GM19043 (cell line): ENCODE measurements around the gene NRXN3.

ENCODE experiments used
- ATAC-seq: cut with Tn5 transposase; IDR thresholded peaks from one replicate; pipeline ENCODE4 v1.9.1; 2021; ENCODE audit warnings: low read depth; ENCODE audit not compliant: unreplicated experiment

The NRXN3 gene

DNA sequence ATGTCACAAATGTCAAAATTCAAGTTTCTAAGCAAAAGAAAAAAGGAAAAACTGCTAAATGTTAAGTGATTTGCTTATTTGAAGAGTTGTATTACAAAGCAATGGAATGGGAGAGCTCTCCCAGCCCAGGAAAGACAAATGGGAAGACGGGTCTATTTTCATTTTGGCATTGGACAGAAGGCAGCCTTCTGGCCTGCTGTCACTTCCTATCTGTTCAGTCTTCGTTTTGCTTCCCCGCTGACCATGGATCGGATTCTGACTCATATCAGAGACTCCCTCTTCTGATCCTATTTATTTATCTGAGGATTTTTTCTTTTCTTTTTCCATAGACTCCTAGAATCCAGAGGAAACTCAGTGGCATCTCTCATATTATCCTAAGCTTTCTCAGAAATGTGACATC is 1406.3 kb downstream of the NRXN3 start:
- ATAC-seq: no peak

DNA sequence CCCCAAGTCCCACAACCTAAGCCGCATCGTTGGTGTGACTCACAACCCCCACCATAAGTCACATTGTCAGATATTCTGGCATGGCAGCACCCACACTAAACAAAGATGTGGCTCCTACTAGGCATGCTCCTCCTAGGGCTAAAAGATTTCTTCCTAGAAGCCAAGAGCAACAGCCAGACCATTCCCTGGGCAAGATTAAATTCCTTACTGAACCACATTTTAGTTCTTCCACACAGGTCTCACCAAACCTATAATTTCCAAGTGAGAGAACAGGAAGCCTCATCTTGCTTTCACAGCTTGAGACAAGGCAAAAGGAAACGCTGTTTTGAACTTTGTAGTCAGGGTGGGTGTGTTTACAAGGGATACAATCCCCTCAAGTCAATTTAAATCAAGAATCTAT is 1408.3 kb downstream of the NRXN3 start:
- no peak for ATAC-seq

DNA sequence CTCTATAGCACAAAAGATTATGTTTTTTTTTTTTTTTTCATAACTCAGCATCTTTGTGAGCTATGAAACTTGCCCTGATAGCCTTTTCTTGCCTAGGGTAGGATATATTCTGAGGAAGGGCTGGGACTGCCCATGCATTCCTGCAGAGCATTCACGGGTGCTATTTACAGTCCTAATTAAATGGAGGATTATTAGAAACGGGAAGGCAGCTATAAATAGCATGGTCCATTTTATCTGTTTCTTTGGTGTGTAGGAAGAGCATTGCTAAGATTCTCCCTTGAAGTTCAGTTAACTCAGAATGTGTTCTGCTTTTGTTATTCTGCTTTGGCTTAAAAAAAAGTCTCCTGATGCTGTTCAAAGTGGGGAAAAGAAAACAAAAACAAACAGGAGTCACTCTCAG is 1410.2 kb downstream of the NRXN3 start:
- no peak for ATAC-seq

DNA sequence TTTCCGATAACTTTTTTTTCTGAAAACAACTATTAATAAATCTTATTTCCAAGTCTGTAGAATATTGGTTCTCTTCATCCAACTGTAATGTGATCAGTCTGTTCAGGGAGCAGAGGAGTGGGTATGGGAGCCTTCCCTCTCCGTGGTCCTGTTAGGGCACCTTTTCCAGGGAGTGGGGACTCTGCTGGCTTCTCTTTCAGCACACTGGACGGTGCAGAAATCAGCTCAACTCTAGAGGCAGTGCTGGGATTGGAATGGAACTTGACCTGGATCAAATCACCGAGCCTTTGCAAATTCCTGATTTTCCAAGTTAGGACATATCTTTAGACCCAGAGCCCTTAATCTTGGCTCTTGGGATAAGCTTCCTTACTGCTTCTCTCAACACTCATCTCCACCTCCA is 1410.7 kb downstream of the NRXN3 start:
- no peak for ATAC-seq

DNA sequence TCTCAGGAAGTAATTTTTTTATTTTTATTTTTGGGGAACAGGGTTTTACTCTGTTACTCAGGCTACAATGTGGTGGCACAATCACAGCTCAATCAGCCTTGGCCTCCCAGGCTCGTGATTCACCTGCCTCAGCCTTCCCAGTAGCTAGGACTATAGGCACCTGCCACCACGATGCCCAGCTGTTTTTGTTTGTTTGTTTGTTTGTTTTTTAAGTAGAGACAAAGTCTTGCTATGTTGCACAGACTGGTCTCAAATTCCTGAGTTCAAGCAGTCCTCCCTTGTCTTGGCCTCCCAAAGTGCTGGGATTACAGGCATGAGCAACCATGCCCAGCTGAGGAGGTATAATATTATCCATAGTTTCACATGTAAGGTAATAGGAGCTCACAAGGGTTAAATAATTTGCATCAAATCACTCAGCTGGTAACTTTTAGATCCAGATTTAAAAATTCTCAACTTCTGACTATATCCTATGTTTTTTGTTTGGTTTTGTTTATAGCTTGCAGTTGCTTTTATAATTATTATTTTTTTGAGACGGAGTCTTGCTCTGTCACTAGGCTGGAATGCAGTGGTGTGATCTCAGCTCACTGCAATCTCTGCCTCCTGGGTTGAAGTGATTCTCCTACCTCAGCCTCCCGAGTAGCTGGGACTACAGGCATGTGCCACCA is 1411.9 kb downstream of the NRXN3 start:
- no peak for ATAC-seq

DNA sequence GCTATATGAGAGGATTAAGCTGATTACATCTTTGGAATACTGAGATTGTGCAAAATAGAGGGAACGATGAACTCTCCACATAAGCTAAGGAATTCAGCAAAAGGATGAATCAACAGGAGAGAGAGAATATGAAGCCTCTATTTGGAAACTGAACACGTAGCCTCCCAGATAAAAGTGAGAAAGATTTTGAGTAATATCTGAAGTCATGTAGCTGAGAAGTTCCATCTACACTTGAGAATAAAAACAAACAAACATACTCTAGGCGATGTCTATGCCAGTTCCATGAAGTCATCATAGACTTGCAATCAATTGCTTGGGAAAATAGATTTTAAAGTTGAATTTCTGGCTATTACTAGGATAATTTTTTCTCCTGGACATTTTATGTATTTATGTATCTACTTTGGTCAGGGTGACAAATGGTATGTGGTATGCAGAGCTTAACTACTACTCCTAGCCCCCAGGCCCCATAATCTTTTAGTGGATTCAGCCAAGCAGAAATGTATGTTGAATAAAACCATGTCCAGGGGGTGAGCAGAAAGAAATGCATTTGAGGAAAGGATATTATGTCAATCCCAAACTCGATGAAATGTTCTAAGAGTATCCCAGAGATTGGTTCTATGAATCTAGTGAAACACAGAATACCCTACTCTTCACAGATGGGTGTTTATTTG is 1413.7 kb downstream of the NRXN3 start:
- ATAC-seq: no peak

DNA sequence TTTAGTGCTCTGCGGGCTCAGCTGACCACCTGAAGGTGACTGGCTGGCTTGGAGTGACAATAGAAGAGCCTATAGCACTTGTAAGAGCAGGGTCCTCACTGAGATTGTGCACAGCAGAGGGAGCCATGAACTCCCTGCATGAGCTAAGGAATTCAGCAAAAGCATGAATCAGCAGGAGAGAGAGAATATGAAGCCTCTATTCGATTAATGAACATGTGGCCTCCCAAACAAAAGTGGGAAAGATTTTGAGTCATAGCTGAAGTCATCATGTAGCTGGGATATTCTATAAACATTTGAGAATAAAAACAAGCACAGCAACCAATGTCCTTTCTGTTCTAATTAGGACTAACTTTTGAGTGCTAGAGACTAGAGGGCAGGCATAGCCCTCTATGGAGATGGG is 1414.5 kb downstream of the NRXN3 start:
- ATAC-seq: no peak

DNA sequence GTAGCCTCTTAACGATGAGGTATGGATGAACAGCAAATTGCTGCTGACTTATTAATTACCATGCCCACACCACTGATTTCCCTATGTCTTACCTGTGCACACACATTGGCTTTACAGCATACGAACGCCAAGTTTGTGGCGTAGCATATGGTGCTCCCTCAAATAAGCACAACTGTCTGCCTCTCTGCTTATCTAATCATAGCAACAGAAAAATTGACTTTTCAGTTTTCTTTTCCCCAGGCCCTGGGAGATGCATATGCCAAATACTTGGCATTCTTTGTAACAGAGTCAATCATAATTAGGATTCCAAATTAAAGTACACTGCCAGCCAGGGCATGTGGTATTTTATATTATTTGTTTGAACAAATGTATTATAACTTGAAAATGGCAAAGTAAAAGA is 1415.7 kb downstream of the NRXN3 start:
- ATAC-seq: no peak

DNA sequence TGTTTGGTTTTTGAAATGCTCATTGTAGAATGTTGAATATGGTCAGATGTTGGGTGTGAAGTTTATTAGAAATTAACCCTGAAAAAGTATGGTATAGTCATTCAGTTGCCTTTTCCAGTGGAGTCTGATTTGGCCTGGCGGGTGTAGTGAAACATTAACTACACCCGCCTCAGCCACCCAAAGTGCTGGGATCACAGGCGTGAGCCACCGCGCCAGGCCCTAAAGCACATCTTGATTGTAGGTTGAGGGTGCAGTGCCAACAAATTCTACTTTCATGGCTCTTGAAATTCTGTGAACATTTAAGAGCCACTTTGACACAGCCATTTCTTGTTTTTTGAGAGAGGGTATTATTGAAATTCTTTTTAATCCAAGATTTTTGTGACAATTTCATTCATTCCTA is 1416.2 kb downstream of the NRXN3 start:
- ATAC-seq: no peak

DNA sequence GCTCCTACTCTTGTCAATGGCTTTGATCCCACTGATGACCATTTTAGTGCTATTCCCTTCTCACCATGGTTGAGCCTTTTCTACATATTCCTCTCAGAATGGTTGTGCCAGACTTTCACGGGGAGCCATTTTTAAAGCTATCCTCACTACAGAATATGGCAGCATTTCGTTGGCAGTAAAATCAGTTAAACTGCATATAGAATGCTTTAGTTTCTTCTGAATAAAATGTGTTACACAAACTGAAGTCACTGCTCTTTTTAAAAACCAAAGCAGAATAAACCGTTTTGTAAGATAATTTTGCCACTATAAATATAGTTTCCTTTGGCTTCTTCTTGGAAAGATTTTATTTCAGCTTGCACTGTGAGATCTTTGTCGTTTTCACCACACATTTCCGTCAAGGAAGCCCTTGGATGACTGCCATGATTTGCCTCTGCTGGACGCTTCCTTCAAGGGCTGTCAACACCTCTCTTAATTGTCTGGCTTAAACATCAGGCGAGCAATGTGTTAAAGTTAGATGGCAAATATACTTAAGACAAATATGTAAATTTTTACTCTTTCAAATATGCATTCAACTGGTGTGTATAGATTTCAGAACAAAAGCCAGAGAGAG is 1416.9 kb downstream of the NRXN3 start:
- ATAC-seq: no peak

DNA sequence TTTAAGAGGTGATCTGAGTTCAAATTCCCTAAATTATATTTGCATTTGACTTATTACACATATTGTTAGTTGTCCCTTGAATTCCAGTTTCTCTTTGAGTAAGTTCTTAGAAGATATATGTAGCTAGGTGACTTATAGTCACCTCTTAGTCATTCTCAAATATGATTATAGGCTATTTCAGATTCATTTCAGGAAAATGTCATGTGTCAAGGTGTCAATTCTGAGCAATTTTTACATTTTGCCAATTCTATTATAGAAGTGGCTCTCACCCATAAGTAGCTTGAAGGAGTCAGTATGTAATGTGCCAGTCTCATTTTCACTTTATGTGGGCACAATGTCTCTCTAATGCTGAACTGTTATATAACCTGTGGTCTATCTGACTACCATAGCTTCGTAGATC is 1417.7 kb downstream of the NRXN3 start:
- no peak for ATAC-seq

DNA sequence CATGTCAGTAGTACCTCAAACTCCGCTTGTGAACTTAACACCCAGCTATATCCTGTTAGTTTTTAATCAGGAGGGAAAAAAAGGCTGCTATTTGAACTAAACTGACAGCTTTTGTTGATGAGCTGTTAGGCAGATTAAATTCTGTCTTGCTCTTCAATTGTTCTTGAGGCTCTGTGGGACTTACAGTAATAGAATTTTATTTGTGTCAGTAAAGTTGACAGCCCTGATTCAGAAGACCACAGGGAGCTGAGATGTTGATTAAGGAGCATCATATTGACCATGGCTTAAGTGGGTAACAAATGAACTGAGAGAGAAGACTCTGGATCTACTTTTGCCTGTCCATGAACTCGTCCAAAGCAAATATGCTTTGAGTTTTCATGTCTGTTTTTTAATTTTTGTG is 1418.2 kb downstream of the NRXN3 start:
- ATAC-seq: no peak

DNA sequence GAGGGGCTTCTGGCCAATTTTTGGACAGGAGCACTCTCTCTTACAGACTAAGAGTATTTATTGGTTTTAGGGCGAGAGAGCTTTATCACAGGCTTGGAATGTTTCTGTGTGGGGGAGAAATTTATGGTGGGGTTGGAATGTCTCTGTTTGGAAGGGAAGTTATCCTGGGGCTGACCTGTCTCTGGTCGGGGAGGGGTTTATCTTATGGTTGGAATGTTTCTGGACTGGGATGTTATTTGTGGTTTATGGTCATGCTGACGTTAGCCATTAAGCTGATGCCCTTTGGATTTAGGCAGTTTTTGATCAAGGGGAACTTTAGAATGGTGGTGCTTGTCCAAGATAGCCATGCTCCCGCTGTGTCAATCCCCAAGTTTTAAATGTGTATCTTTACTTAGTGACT is 1426.4 kb downstream of the NRXN3 start:
- no peak for ATAC-seq

DNA sequence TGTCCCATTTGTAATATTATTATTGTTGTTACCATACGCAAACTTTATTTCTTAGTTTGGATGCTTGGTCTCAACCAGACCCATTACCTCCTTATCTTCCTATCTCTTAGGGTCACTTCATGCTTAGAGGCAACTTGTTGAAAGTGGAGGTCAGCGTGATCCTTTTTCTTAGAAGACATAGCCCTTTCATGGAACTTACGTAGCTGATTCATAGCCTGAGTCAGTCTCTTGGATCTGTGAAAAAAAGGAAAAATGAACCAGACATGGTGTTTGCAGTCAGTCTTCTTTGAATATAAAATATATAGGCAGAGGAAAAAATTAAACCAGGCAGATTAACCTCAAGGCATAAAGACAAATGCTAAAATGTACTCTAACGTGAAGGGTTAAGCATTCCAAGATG is 1427.4 kb downstream of the NRXN3 start:
- no peak for ATAC-seq

DNA sequence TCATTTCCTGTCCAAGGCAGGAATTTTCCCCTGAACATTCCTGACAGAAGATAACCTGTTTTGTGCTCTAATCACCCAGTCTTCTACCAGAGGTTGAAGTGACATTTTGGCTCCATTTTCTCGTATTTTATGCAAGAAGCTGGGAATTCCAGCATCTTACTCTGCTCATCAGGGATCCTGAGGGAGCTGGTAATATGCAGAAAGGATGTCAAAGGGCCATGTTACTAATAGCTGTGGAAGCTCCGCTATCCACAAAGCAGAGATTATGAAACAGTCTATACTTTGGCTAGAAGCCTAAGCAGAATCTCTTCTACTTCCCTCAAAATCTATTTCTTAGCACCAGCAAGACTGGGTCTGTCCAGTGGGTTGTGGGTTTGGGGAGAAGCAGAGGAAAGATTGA is 1428.2 kb downstream of the NRXN3 start:
- ATAC-seq: no peak

DNA sequence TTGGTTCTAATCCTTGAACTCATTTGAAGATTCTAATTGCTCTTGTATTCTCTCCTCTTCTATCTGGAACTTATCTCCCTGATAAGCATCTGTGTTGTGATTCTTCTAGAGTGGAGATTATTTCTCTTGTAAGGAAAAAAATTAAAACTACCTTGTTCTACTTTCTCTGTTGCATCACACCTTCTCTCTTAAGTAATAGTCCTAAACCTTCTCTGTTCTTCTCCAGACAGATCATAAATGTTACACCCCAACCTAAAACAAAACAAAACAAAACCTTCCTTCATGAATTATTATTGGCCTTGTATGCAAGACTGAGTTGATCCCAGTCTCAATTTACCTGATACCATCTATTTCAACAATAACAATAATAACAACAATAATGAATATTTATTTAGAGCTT is 1429.1 kb downstream of the NRXN3 start:
- ATAC-seq: no peak

DNA sequence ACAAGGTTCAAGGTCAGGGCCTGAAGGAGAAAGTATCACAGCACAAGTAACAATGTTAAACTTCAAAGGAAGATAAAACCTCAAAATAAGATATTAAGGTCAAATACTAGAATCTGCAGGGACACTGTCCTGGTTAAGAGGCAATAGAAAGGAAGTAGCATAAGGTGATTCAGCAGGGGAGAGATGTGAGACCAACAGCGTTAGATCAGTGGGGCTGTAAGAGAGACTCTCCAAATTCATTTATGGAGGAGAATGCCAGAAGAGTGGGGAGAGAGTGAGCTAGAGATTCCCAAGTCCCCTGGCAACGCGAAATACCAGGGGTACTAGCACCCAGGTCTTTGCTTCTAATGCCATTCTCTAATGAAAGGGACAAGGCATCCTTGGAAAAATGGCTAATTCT is 1430.2 kb downstream of the NRXN3 start:
- no peak for ATAC-seq

DNA sequence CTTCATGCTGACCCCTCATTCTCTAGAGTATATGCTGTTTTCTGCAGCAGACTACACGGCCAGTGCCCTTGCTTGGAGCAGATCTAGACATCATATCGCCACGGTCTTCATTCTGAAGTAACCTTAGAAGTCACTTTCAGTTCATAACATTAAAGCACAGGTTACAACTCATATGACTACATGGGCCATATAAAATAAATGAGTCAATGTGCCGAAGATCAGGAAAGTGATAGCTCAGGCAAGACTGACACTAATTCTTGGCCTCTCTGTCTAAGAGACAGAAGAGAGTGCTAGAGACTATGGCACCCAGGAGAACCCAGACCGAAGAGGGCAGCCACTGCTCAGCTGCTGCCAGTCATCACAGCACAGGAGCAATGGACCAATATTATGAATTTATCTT is 1431.4 kb downstream of the NRXN3 start:
- ATAC-seq: no peak

DNA sequence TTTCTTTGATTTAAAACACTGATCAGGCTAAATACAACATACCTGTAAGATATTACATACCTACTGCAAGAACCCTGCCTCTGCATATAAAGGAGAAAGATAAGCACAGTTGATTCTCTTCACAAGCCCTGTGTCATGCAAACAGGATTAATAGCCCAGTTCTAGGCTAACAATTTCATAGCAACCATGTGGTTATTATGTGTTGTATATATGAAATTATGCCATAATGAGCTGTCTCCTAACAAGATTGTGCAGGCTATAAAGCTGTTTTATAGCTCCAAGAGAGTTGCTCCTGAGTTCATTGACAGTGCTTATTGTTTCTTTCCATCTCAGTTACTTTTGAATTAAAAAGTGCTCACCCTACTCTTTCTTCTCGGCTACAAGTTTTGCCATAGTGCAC is 1431.9 kb downstream of the NRXN3 start:
- no peak for ATAC-seq

DNA sequence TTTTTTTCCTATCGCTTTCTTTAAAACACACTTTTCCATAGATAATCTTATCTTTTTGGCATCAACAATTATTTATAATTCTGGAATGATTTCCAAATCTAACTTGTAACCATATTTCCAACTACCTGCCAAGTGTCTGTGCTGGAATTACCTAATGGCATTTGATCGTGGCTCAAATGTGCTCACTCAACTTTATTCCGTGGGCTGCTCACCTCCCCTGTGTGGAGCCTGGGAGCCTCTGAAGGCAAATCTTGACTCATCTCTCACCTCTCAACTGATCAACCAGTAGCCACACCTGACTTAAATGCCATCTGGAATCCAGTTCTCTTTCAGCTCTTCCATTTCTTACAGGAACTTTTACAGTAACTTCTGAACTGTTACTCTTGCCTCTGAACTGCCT is 1432.6 kb downstream of the NRXN3 start:
- no peak for ATAC-seq

DNA sequence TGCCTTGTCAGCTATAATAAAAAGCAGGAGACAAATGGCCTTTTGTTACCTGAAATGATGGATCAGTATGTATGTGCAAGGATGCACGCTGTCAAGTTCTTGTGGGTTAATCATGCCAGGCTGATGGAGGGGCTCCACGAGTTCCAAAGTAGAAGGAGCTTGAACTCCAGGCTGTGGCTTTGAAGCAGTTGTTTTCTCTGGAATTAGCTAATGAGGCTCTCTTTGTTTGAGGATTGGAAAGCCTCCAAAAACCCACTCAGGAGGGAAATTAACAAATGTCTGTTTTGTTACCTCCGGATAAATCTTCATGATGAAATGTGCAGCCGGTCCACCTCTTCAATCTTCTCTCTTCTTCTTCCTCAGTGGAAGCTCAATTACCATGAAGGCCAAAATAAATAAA is 1435.7 kb downstream of the NRXN3 start:
- no peak for ATAC-seq

DNA sequence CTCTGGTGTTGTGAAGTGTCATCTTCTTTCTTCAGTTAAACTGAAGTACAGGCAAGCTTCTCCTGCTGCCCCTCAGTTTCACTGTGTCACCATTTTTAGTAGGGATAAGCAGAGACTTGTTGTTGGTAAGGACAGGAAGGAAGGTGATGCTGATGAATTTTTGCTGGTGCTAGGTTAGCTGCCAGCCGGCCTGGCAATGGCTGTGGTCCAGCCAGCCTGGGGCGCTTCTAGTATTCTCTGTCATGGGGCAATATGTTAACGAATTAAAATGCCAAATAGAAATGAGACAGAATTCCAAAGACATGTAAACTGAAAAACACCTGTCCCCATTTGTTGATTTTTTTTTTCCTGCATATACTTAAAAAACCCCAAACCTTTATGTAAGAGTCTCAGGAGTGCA is 1438.3 kb downstream of the NRXN3 start:
- no peak for ATAC-seq
